ENCODE results near the gene HJURP. TPM values are rescaled to one million over a fixed set of nuclear protein-coding genes. Genes with fewer than 3 reads are reported as not detected.

The HJURP gene
- polyA plus RNA-seq, 3 donors = 18.6 to 24.1 (median 22.6) TPM

DNA sequence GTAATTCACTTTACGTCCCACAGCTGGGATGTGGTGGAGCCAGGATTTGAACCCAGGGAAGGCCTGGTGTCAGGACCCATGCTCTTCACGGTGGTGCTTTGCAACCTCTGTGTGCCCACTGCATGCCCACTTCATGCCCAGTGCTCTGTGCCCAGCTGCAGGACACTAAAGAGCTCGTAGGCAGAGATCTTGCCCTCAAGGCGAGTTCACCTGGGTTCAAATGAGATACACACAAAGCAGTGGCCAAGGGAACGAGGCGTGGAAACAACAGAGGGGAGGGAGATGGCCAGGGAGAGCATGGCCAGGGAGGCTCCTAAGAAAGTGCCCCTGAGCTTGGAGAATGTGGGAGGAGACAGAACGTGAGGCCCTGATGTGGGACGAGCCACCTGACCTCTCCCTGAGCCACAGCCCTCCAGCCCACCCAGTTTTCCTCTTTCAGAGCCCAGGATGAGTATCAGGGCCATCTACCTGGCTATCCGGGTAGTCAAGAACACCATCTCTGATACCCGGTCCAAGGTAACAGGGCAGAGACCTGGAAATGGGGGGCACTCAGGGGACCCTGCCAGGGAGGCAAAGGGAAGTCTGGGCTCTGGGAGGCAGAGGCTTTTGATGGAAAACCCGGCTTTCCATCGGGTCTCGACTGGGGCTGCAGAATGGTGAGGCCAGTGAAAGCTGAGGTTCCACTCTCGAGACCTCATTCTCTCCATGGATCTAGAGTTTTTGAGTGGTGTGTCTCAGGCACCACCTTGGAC is 55.8 kb downstream of the HJURP start:
- no peak for DNase-seq (ENCODE audit: low read depth in 3 of 3, low spot score in 2 of 3)

DNA sequence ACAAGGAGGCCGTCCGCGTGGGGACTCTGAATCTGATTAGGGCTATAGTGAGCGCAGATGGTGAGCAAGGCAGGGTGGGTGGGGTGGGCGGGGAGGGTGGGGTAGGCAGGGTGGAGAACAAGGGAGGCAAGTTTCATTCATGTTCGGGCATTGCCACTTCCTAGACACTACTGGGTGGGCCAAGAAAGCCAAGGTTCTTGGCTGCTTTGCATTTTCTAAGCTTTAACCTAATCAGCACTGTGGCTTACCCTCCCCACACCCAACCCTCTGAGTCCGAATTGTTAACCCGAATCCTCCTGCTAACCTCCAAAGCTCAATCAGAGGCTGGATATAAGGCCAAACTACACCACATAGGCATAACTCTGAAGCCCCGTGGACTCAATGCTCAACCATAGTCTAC is 58.1 kb downstream of the HJURP start:
- no peak for DNase-seq (ENCODE audit: low read depth in 3 of 3, low spot score in 2 of 3)

- no peak for DNase-seq (ENCODE audit: low read depth in 3 of 3, low spot score in 2 of 3)
Measured at GRCh38 chr2:233795735-233796171, 58.6 kb downstream of the HJURP start.

GRCh38 chr2:233794128-233794658 is 60.1 kb downstream of the HJURP start:
- DNase-seq (ENCODE audit: low read depth in 3 of 3, low spot score in 2 of 3) = no peak

- no peak for DNase-seq (ENCODE audit: low read depth in 3 of 3, low spot score in 2 of 3)
Measured at GRCh38 chr2:233793465-233794127, 60.7 kb downstream of the HJURP start.

DNA sequence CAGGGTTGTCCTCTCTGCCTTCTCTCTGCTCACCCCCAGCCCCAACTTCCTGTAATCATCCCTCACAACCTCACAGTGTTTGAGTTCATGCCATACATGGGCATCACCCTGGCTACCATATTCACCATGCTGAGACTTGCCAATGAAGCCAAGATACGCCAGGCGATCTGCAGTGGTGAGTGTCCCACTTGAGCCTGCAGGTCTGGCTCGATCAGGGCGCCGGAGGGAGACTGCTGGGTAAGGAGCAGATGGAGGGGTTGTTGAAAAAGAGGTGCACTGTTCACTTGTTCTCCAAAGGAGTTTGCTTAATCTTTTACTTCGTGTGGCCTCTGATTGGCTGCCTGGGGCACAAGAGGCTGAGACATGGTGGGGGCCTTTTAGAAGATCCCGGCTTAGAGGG is 61.6 kb downstream of the HJURP start:
- no peak for DNase-seq (ENCODE audit: low read depth in 3 of 3, low spot score in 2 of 3)

GRCh38 chr2:233791883-233792329 is 62.4 kb downstream of the HJURP start:
- DNase-seq (ENCODE audit: low read depth in 3 of 3, low spot score in 2 of 3) = no peak

GRCh38 chr2:233791151-233791882 is 63.0 kb downstream of the HJURP start:
- DNase-seq (ENCODE audit: low read depth in 3 of 3, low spot score in 2 of 3) = no peak

DNA sequence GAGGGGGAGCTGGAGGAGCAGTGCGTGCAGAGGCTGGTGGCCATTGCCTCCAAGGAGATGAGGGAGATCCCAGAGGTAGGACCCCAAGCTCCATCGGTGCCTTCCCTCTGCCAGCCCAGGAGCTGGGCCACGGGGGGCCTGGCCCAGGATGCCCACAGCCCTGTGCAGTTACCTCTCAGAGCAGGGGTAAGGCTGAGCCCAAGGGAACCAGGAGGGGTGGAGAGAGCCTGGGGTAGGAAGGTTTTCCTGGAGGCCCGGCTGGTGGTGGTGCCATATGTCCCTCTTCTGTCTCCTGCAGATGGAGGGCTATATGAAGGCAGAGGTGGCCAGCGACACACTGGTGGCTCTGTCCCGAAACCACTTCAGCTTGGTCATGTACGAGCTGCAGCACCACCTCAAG is 64.8 kb downstream of the HJURP start:
- no peak for DNase-seq (ENCODE audit: low read depth in 3 of 3, low spot score in 2 of 3)

Other genes starting within 250 kb of the HJURP start
- under 1 TPM in 1 of 3 donors, not detected in 2; 0.07 TPM for gene UGT1A8, start 236.9 kb downstream of the HJURP start, polyA plus RNA-seq (ENCODE audit: insufficient read length in 3 of 3)
- not detected for gene UGT1A10, start 218.1 kb downstream of the HJURP start, polyA plus RNA-seq (ENCODE audit: insufficient read length in 3 of 3)
- 1 to 10 TPM; 4.3 to 7.6 (median 6.9) TPM for gene UGT1A9, start 182.6 kb downstream of the HJURP start, polyA plus RNA-seq (ENCODE audit: insufficient read length in 3 of 3)
- not detected for gene UGT1A7, start 172.6 kb downstream of the HJURP start, polyA plus RNA-seq (ENCODE audit: insufficient read length in 3 of 3)
- 1 to 10 TPM; 3.6 to 6.2 (median 4.5) TPM for gene UGT1A6, start 161.6 kb downstream of the HJURP start, polyA plus RNA-seq (ENCODE audit: insufficient read length in 3 of 3)
- gene UGT1A5, start 141.6 kb downstream of the HJURP start, polyA plus RNA-seq (ENCODE audit: insufficient read length in 3 of 3) = not detected
- gene UGT1A4, start 135.8 kb downstream of the HJURP start, polyA plus RNA-seq (ENCODE audit: insufficient read length in 3 of 3) = not detected
- gene UGT1A3, start 125.5 kb downstream of the HJURP start, polyA plus RNA-seq (ENCODE audit: insufficient read length in 3 of 3) = not detected
- under 1 TPM; 0.06 to 0.18 (median 0.13) TPM for gene UGT1A1, start 94.3 kb downstream of the HJURP start, polyA plus RNA-seq (ENCODE audit: insufficient read length in 3 of 3)
- under 1 TPM; 0.16 to 0.24 (median 0.22) TPM for gene MROH2A, start 76.2 kb downstream of the HJURP start, polyA plus RNA-seq (ENCODE audit: insufficient read length in 3 of 3)
- gene TRPM8, start 62.8 kb upstream of the HJURP start, polyA plus RNA-seq (ENCODE audit: insufficient read length in 3 of 3) = under 1 TPM in 2 of 3 donors, not detected in 1; 0.06 to 0.08 TPM
- gene SPP2, start 196.2 kb upstream of the HJURP start, polyA plus RNA-seq (ENCODE audit: insufficient read length in 3 of 3) = not detected